GM23338 (cell line): ENCODE results near the gene PALLD. TPM values are rescaled to one million over a fixed set of nuclear protein-coding genes. Genes with fewer than 3 reads are reported as not detected.

Experiments used
- ATAC-seq: fragments of 200-7000 bp; cut with Tn5 transposase; 3 replicates; pipeline ENCODE4 v1.9.1; 2020
- DNase-seq: peaks from one replicate; pipeline ENCODE4 v3.0.0-alpha.2; 2015; ENCODE audit warnings: low spot score
- H2AFZ ChIP-seq: fragments of 200-600 bp; sonication (generic); 2 replicates; pipeline ENCODE4 v1.8.0; 2016; ENCODE audit warnings: antibody characterized with exemption, mild to moderate bottlenecking, moderate library complexity
- H3F3A ChIP-seq: fragments of 200-600 bp; sonication (generic); replicated peaks from 2 replicates; pipeline ENCODE4 v1.8.0; 2017; ENCODE audit warnings: antibody characterized with exemption, mixed run types, low read depth
- H3K27ac ChIP-seq: fragments of 200-600 bp; sonication (generic); 2 replicates; pipeline ENCODE4 v1.6.1; 2016; ENCODE audit warnings: low read depth
- H3K27me3 ChIP-seq: fragments of 200-600 bp; sonication (generic); 2 replicates; pipeline ENCODE4 v1.8.0; 2016; ENCODE audit warnings: mild to moderate bottlenecking, mixed run types, moderate library complexity; ENCODE audit not compliant: insufficient read depth
- H3K36me3 ChIP-seq: fragments of 200-600 bp; sonication (generic); 2 replicates; pipeline ENCODE4 v1.8.0; 2016; ENCODE audit warnings: mild to moderate bottlenecking; ENCODE audit not compliant: insufficient read depth
- H3K4me1 ChIP-seq: fragments of 200-600 bp; sonication (generic); 2 replicates; pipeline ENCODE4 v1.8.0; 2016; ENCODE audit warnings: mild to moderate bottlenecking, moderate library complexity; ENCODE audit not compliant: insufficient read depth
- H3K4me2 ChIP-seq: fragments of 200-600 bp; sonication (generic); 2 replicates; pipeline ENCODE4 v1.7.1; 2017; ENCODE audit warnings: mixed run types
- H3K4me3 ChIP-seq: fragments of 200-600 bp; sonication (generic); 2 replicates; pipeline ENCODE4 v1.6.1; 2016; ENCODE audit warnings: mixed run types
- H3K79me2 ChIP-seq: fragments of 200-600 bp; sonication (generic); replicated peaks from 2 replicates; pipeline ENCODE4 v1.8.0; 2017; ENCODE audit warnings: mild to moderate bottlenecking; ENCODE audit not compliant: insufficient read depth
- H3K9me2 ChIP-seq: fragments of 200-600 bp; sonication (generic); 2 replicates; pipeline ENCODE4 v1.8.0; 2017; ENCODE audit not compliant: insufficient read depth
- H4K20me1 ChIP-seq: fragments of 200-600 bp; sonication (generic); replicated peaks from 2 replicates; pipeline ENCODE4 v1.8.0; 2017; ENCODE audit warnings: mild to moderate bottlenecking; ENCODE audit not compliant: insufficient read depth
- H3K27ac Mint-ChIP-seq: 2 replicates; pipeline ENCODE4 v1.8.0; 2020; ENCODE audit warnings: inconsistent platforms, mild to moderate bottlenecking, moderate library complexity, mixed read lengths
- H3K27me3 Mint-ChIP-seq: 3 replicates; pipeline ENCODE4 v1.8.0; 2022; ENCODE audit warnings: low read depth, mild to moderate bottlenecking, moderate library complexity, mixed read lengths, inconsistent platforms; ENCODE audit not compliant: insufficient read depth, poor library complexity
- H3K36me3 Mint-ChIP-seq: 3 replicates; pipeline ENCODE4 v1.8.0; 2021; ENCODE audit warnings: low read depth, mild to moderate bottlenecking, inconsistent platforms, moderate library complexity, mixed read lengths
- H3K4me1 Mint-ChIP-seq: 3 replicates; pipeline ENCODE4 v1.8.0; 2020; ENCODE audit warnings: mild to moderate bottlenecking, inconsistent platforms, mixed read lengths
- H3K4me3 Mint-ChIP-seq: 3 replicates; pipeline ENCODE4 v1.8.0; 2021; ENCODE audit warnings: moderate library complexity, mild to moderate bottlenecking, inconsistent platforms, mixed read lengths
- H3K9me3 Mint-ChIP-seq: 3 replicates; pipeline ENCODE4 v1.8.0; 2020; ENCODE audit warnings: moderate library complexity, mild to moderate bottlenecking, inconsistent platforms, mixed read lengths
- CREB1 ChIP-seq: fragments of 250-450 bp; sonication (Bioruptor Pico); IDR thresholded peaks from 2 replicates; pipeline ENCODE4 v1.5.0; 2020; ENCODE audit warnings: low read depth, mild to moderate bottlenecking, moderate library complexity
- EZH2 ChIP-seq: fragments of 200-600 bp; sonication (generic); IDR thresholded peaks from one replicate; pipeline ENCODE4 v1.8.0; 2017; ENCODE audit warnings: antibody characterized with exemption, mild to moderate bottlenecking, low read depth; ENCODE audit not compliant: unreplicated experiment
- EZH2phosphoT487 ChIP-seq: fragments of 200-600 bp; sonication (generic); IDR thresholded peaks from one replicate; pipeline ENCODE4 v1.8.1; 2018; ENCODE audit warnings: antibody characterized with exemption; ENCODE audit not compliant: unreplicated experiment
- REST ChIP-seq: IDR thresholded peaks from one replicate; pipeline ENCODE4 v1.6.1; 2018; ENCODE audit warnings: antibody characterized with exemption; ENCODE audit not compliant: unreplicated experiment
- STAT1 ChIP-seq: IDR thresholded peaks from one replicate; pipeline ENCODE4 v1.6.1; 2016; ENCODE audit warnings: antibody characterized with exemption; ENCODE audit not compliant: unreplicated experiment
- polyA plus RNA-seq: library from polyadenylated mRNA; unstranded; fragments of >200 nt; fragmentation: Nextera tagmentation; extraction: Ambion mirVana; gene quantifications from 2 replicates; pipeline ENCODE4 v1.2.1, GENCODE V29; 2016
- total RNA-seq: library from RNA; depleted of rRNA; stranded (reverse); fragments of >200 nt; shearing (Covaris generic); gene quantifications from 2 replicates; pipeline ENCODE4 v1.2.3, GENCODE V29; 2014
- TF ChIP-seq, protein P1 (sequence below): IDR thresholded peaks from 2 replicates; pipeline ENCODE4 v1.6.1; 2016; ENCODE audit warnings: antibody characterized with exemption
- TF ChIP-seq, protein P2 (sequence below): fragments of 250-450 bp; sonication (Bioruptor Pico); IDR thresholded peaks from 2 replicates; pipeline ENCODE4 v1.5.0; 2020; ENCODE audit warnings: mild to moderate bottlenecking, moderate library complexity

The PALLD gene
- total and polyA plus RNA-seq, 2 experiments from 2014 or later = 13.1 to 30.2 TPM

GRCh38 chr4:168769416-168769815, 272.6 kb downstream of the PALLD start:
- DNase-seq (no peak), ATAC-seq (no peak)
- Histone ChIP-seq H3K4me3 (no peak overlapping the region), H3K27ac (no peak overlapping the region), H3K36me3 (no peaks in the 10 kb centered on the region), H3K4me2 (no peak overlapping the region), H2AFZ (no peak overlapping the region), H4K20me1 (no peaks in the 10 kb centered on the region), H3K4me1 (no peaks in the 10 kb centered on the region), H3F3A (no peaks in the 10 kb centered on the region), H3K9me2 (peaks cover 5% of the 10 kb centered on the region; the same call in 1 of the 2 replicates), H3K79me2 (no peaks in the 10 kb centered on the region), H3K27me3 (no peaks in the 10 kb centered on the region)
- no peak overlapping the region for H3K27ac Mint-ChIP-seq
- no peak overlapping the region for H3K4me3 Mint-ChIP-seq
- TF ChIP-seq REST = no peak
- no peaks in the 10 kb centered on the region for H3K9me3 Mint-ChIP-seq
- H3K4me1 Mint-ChIP-seq = no peaks in the 10 kb centered on the region
- no peaks in the 10 kb centered on the region for H3K36me3 Mint-ChIP-seq
- peaks cover 1% of the 10 kb centered on the region for H3K27me3 Mint-ChIP-seq

GRCh38 chr4:168769837-168770236, 273.0 kb downstream of the PALLD start:
- H3K4me2 ChIP-seq = no peak overlapping the region
- TF ChIP-seq STAT1 (no peak), EZH2 (no peak), REST (no peak), CREB1 (CRISPR knock-in tag) (no peak), EZH2phosphoT487 (no peak)
- TF ChIP-seq, protein P1, sequence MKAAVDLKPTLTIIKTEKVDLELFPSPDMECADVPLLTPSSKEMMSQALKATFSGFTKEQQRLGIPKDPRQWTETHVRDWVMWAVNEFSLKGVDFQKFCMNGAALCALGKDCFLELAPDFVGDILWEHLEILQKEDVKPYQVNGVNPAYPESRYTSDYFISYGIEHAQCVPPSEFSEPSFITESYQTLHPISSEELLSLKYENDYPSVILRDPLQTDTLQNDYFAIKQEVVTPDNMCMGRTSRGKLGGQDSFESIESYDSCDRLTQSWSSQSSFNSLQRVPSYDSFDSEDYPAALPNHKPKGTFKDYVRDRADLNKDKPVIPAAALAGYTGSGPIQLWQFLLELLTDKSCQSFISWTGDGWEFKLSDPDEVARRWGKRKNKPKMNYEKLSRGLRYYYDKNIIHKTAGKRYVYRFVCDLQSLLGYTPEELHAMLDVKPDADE = no peak
- TF ChIP-seq, protein P2, sequence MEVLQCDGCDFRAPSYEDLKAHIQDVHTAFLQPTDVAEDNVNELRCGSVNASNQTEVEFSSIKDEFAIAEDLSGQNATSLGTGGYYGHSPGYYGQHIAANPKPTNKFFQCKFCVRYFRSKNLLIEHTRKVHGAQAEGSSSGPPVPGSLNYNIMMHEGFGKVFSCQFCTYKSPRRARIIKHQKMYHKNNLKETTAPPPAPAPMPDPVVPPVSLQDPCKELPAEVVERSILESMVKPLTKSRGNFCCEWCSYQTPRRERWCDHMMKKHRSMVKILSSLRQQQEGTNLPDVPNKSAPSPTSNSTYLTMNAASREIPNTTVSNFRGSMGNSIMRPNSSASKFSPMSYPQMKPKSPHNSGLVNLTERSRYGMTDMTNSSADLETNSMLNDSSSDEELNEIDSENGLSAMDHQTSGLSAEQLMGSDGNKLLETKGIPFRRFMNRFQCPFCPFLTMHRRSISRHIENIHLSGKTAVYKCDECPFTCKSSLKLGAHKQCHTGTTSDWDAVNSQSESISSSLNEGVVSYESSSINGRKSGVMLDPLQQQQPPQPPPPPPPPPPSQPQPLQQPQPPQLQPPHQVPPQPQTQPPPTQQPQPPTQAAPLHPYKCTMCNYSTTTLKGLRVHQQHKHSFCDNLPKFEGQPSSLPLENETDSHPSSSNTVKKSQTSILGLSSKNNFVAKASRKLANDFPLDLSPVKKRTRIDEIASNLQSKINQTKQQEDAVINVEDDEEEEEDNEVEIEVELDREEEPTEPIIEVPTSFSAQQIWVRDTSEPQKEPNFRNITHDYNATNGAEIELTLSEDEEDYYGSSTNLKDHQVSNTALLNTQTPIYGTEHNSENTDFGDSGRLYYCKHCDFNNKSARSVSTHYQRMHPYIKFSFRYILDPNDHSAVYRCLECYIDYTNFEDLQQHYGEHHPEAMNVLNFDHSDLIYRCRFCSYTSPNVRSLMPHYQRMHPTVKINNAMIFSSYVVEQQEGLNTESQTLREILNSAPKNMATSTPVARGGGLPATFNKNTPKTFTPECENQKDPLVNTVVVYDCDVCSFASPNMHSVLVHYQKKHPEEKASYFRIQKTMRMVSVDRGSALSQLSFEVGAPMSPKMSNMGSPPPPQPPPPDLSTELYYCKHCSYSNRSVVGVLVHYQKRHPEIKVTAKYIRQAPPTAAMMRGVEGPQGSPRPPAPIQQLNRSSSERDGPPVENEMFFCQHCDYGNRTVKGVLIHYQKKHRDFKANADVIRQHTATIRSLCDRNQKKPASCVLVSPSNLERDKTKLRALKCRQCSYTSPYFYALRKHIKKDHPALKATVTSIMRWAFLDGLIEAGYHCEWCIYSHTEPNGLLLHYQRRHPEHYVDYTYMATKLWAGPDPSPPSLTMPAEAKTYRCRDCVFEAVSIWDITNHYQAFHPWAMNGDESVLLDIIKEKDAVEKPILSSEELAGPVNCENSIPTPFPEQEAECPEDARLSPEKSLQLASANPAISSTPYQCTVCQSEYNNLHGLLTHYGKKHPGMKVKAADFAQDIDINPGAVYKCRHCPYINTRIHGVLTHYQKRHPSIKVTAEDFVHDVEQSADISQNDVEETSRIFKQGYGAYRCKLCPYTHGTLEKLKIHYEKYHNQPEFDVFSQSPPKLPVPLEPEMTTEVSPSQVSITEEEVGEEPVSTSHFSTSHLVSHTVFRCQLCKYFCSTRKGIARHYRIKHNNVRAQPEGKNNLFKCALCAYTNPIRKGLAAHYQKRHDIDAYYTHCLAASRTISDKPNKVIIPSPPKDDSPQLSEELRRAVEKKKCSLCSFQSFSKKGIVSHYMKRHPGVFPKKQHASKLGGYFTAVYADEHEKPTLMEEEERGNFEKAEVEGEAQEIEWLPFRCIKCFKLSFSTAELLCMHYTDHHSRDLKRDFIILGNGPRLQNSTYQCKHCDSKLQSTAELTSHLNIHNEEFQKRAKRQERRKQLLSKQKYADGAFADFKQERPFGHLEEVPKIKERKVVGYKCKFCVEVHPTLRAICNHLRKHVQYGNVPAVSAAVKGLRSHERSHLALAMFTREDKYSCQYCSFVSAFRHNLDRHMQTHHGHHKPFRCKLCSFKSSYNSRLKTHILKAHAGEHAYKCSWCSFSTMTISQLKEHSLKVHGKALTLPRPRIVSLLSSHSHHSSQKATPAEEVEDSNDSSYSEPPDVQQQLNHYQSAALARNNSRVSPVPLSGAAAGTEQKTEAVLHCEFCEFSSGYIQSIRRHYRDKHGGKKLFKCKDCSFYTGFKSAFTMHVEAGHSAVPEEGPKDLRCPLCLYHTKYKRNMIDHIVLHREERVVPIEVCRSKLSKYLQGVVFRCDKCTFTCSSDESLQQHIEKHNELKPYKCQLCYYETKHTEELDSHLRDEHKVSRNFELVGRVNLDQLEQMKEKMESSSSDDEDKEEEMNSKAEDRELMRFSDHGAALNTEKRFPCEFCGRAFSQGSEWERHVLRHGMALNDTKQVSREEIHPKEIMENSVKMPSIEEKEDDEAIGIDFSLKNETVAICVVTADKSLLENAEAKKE (CRISPR knock-in tag) = no peak

More at GRCh38 chr4:168769837-168770236, 273.0 kb downstream of the PALLD start:
- Histone ChIP-seq H3K4me3 (no peak overlapping the region), H4K20me1 (no peaks in the 10 kb centered on the region), H3K27ac (no peak overlapping the region), H3K79me2 (no peaks in the 10 kb centered on the region), H3K9me2 (peaks cover 5% of the 10 kb centered on the region; the same call in 1 of the 2 replicates), H3K36me3 (no peaks in the 10 kb centered on the region), H2AFZ (no peak overlapping the region), H3F3A (no peaks in the 10 kb centered on the region), H3K4me1 (no peaks in the 10 kb centered on the region), H3K27me3 (no peaks in the 10 kb centered on the region)
- no peak overlapping the region for H3K4me3 Mint-ChIP-seq
- no peaks in the 10 kb centered on the region for H3K9me3 Mint-ChIP-seq
- no peaks in the 10 kb centered on the region for H3K36me3 Mint-ChIP-seq
- no peaks in the 10 kb centered on the region for H3K4me1 Mint-ChIP-seq
- DNase-seq = no peak
- no peak for ATAC-seq
- H3K27me3 Mint-ChIP-seq = peaks cover 4% of the 10 kb centered on the region
- H3K27ac Mint-ChIP-seq = no peak overlapping the region
